IMR-90 (cell line): ENCODE data around the gene HOXC12. TPM values are rescaled to one million over a fixed set of nuclear protein-coding genes. Genes with fewer than 3 reads are reported as not detected.

ENCODE experiments used
- ATAC-seq: fragments of 200-7000 bp; cut with Tn5 transposase; 2 replicates; pipeline ENCODE4 v1.9.1; 2020; ENCODE audit warnings: low read depth, mild to moderate bottlenecking, moderate library complexity
- BruUV-seq: library from RNA; stranded (reverse); fragments of 400-500 nt; replicated peaks from 2 replicates; lab custom pipeline; 2021; lab: Mats Ljungman, UMichigan
- CTCF ChIA-PET: fragments of 300-600 bp; formaldehyde crosslinking; extraction: SDS; loops from one replicate; lab custom pipeline; 2021; ENCODE audit warnings: antibody characterized with exemption; lab: Yijun Ruan, JAX
- POLR2A ChIA-PET: fragments of 300-600 bp; sonication (Branson Sonifier 250); formaldehyde crosslinking; loops from one replicate; lab custom pipeline; 2022; ENCODE audit warnings: antibody characterized with exemption; ENCODE audit not compliant: unreplicated experiment; lab: Charles Lee
- DNase-seq: peaks from one replicate; pipeline ENCODE4 v3.0.0; 2013
- H2AFZ ChIP-seq: replicated peaks from 2 replicates; pipeline ENCODE3; 2013; ENCODE audit warnings: low read length, mild to moderate bottlenecking; ENCODE audit not compliant: poor library complexity
- H2AK5ac ChIP-seq: 2 replicates; pipeline ENCODE4 v1.6.1; 2013; ENCODE audit warnings: low read depth, low read length, inconsistent platforms
- H2AK9ac ChIP-seq: replicated peaks from 2 replicates; pipeline ENCODE3; 2013; ENCODE audit warnings: mild to moderate bottlenecking, low read depth, low read length, moderate library complexity; ENCODE audit not compliant: poor library complexity
- H2BK120ac ChIP-seq: 2 replicates; pipeline ENCODE4 v1.6.1; 2013; ENCODE audit warnings: low read depth, low read length, inconsistent platforms
- H2BK15ac ChIP-seq: 3 replicates; pipeline ENCODE4 v1.6.1; 2013; ENCODE audit warnings: low read depth, low read length, inconsistent platforms
- H2BK20ac ChIP-seq: 2 replicates; pipeline ENCODE4 v1.6.1; 2013; ENCODE audit warnings: low read depth, mild to moderate bottlenecking, inconsistent platforms, low read length, moderate library complexity
- H2BK5ac ChIP-seq: 2 replicates; pipeline ENCODE4 v1.6.1; 2013; ENCODE audit warnings: mild to moderate bottlenecking, low read depth, low read length, inconsistent platforms; ENCODE audit not compliant: poor library complexity, severe bottlenecking
- H3K14ac ChIP-seq: replicated peaks from 2 replicates; pipeline ENCODE4 v1.6.1; 2013; ENCODE audit warnings: low read depth, low read length, inconsistent platforms
- H3K18ac ChIP-seq: 2 replicates; pipeline ENCODE4 v1.6.1; 2013; ENCODE audit warnings: low read depth, low read length, control low read depth
- H3K23ac ChIP-seq: 2 replicates; pipeline ENCODE4 v1.6.1; 2013; ENCODE audit warnings: low read depth, low read length, inconsistent platforms
- H3K27ac ChIP-seq: 2 replicates; pipeline ENCODE4 v1.5.1; 2013; ENCODE audit warnings: mild to moderate bottlenecking, control low read depth, low read length; ENCODE audit not compliant: insufficient read depth
- H3K27me3 ChIP-seq: 2 replicates; pipeline ENCODE4 v1.6.1; 2013; ENCODE audit warnings: low read length; ENCODE audit not compliant: control insufficient read depth, insufficient read depth
- H3K36me3 ChIP-seq: 2 replicates; pipeline ENCODE4 v1.6.1; 2013; ENCODE audit warnings: low read length, mixed read lengths; ENCODE audit not compliant: control insufficient read depth, insufficient read depth
- H3K4ac ChIP-seq: 2 replicates; pipeline ENCODE4 v1.6.1; 2013; ENCODE audit warnings: low read depth, low read length, inconsistent platforms
- H3K4me1 ChIP-seq: 2 replicates; pipeline ENCODE4 v1.6.1; 2013; ENCODE audit warnings: low read length, mixed read lengths; ENCODE audit not compliant: control insufficient read depth, insufficient read depth
- H3K4me2 ChIP-seq: 2 replicates; pipeline ENCODE4 v1.6.1; 2013; ENCODE audit warnings: low read depth, mild to moderate bottlenecking, control low read depth, low read length, moderate library complexity
- H3K4me3 ChIP-seq: 2 replicates; pipeline ENCODE4 v1.5.1; 2013; ENCODE audit warnings: low read depth, mild to moderate bottlenecking, control low read depth, low read length, moderate library complexity; ENCODE audit not compliant: insufficient read depth
- H3K56ac ChIP-seq: 2 replicates; pipeline ENCODE4 v1.6.1; 2013; ENCODE audit warnings: low read length, inconsistent platforms; ENCODE audit not compliant: insufficient read depth; ENCODE audit errors: extremely low read depth
- H3K79me1 ChIP-seq, 2 experiments: 2 replicates each; pipeline ENCODE4 v1.6.1; 2013; ENCODE audit warnings: low read length in 2 of 2, inconsistent platforms in 1 of 2, low read depth in 1 of 2
- H3K9ac ChIP-seq: 2 replicates; pipeline ENCODE4 v1.6.1; 2013; ENCODE audit warnings: low read depth, low read length, control low read depth
- H3K9me1 ChIP-seq: 2 replicates; pipeline ENCODE4 v1.6.1; 2013; ENCODE audit warnings: low read length, inconsistent platforms; ENCODE audit not compliant: insufficient read depth
- H3K9me3 ChIP-seq: 2 replicates; pipeline ENCODE4 v1.6.1; 2013; ENCODE audit warnings: low read length; ENCODE audit not compliant: control insufficient read depth, insufficient read depth
- H4K20me1 ChIP-seq: 2 replicates; pipeline ENCODE4 v1.6.1; 2013; ENCODE audit warnings: low read length, inconsistent platforms; ENCODE audit not compliant: insufficient read depth
- H4K5ac ChIP-seq: 2 replicates; pipeline ENCODE4 v1.6.1; 2013; ENCODE audit warnings: mild to moderate bottlenecking, low read depth, low read length, control low read depth
- H4K8ac ChIP-seq, 2 experiments: 2 replicates each; pipeline ENCODE4 v1.6.1; 2013; ENCODE audit warnings: low read depth in 2 of 2, low read length in 2 of 2, control low read depth in 1 of 2, inconsistent platforms in 1 of 2
- H4K91ac ChIP-seq: 2 replicates; pipeline ENCODE4 v1.6.1; 2013; ENCODE audit warnings: low read depth, low read length, inconsistent platforms; ENCODE audit not compliant: insufficient read depth
- BHLHE40 ChIP-seq: fragments of 150-350 bp; IDR thresholded peaks from 2 replicates; pipeline ENCODE4 v1.6.1; 2016; ENCODE audit warnings: mild to moderate bottlenecking, low read depth, low read length
- FOS ChIP-seq: fragments of 150-350 bp; IDR thresholded peaks from 2 replicates; pipeline ENCODE4 v1.6.1; 2016; ENCODE audit warnings: low read depth, low read length
- MXI1 ChIP-seq: IDR thresholded peaks from 2 replicates; pipeline ENCODE4 v1.6.1; 2012; ENCODE audit warnings: low read depth, mild to moderate bottlenecking, low read length, moderate library complexity, borderline replicate concordance
- WGBS, 2 experiments: methylation state at CpG; one replicate each; pipeline versions ENCODE4 v1.1.5 to v1.1.7; 2013; ENCODE audit warnings: missing lambda C conversion rate in 2 of 2; ENCODE audit not compliant: insufficient read length in 1 of 2; ENCODE audit errors: extremely low coverage in 2 of 2; 5-methylcytosine and 5-hydroxymethylcytosine counted together
- dilution Hi-C: fragments of 300-500 bp; cut with HindIII; formaldehyde crosslinking; loops from one replicate; pipeline ENCODE4 v1.14.3; 2018; ENCODE audit warnings: low sequenced_read_pairs; ENCODE audit not compliant: unreplicated experiment
- in situ Hi-C: fragments of 300-500 bp; cut with MboI; formaldehyde crosslinking; loops from 3 replicates; pipeline ENCODE4 v1.14.3; 2019; ENCODE audit warnings: low sequenced_read_pairs, inconsistent platforms, mixed read lengths
- intact Hi-C: fragments of 100-400 bp; cut with micrococcal nuclease; formaldehyde crosslinking; loops from 2 replicates; pipeline ENCODE4 v1.10.0; 2022
- polyA plus RNA-seq, 3 experiments: library from polyadenylated mRNA; depleted of rRNA; stranded (reverse); fragments of >200 nt; gene quantifications; 2 replicates each; pipeline ENCODE4 v1.2.3, GENCODE V29; 2012; ENCODE audit warnings: low replicate concordance in 1 of 3
- total RNA-seq: library from RNA; depleted of rRNA; stranded (reverse); fragments of >200 nt; gene quantifications from 2 replicates; pipeline ENCODE4 v1.2.3, GENCODE V29; 2012
- TF ChIP-seq, protein P1 (sequence below): conservative IDR thresholded peaks from 2 replicates; pipeline ENCODE4 v1.5.1; 2012; ENCODE audit warnings: mild to moderate bottlenecking, low read depth, low read length, improper control_type of control experiment

The HOXC12 gene
- total and polyA plus RNA-seq, 2 of the 4 experiments (the other 2 are of a cell fraction): not detected

DNA sequence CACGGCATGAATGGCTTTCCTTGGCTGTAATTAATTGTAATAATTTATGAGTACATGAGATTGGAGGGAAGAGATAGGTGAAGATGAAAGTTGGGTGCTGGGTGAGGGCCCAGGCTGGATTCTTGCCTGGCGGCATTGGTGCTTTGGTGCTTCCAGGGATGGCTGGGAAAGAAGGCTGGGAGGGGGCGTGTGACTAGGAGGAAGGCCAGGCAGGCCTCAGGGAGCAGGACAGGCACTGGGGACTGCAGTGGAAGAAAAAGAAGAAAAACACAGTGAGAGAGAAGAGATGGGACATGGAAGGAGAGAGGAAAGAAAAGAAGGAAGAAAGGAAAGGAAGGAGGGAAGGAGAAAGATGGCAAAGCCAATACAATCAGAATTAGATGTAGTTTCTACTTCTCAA, 48.9 kb downstream of the HOXC12 start:
- peaks cover 94% of the 10 kb centered on the region for H3K27me3 ChIP-seq
- H3K4me1 ChIP-seq: no peaks in the 10 kb centered on the region
- H3K9me1 ChIP-seq: no peaks in the 10 kb centered on the region
- intact Hi-C loops: loop anchor here (10.0 kb wide), 1 partner anchor 299 kb away; no protein-coding TSS in a partner anchor
- H2BK15ac ChIP-seq: no peak overlapping the region
- no peak for TF ChIP-seq FOS
- no peak for TF ChIP-seq BHLHE40
- TF ChIP-seq MXI1: no peak
- TF ChIP-seq, protein P1, sequence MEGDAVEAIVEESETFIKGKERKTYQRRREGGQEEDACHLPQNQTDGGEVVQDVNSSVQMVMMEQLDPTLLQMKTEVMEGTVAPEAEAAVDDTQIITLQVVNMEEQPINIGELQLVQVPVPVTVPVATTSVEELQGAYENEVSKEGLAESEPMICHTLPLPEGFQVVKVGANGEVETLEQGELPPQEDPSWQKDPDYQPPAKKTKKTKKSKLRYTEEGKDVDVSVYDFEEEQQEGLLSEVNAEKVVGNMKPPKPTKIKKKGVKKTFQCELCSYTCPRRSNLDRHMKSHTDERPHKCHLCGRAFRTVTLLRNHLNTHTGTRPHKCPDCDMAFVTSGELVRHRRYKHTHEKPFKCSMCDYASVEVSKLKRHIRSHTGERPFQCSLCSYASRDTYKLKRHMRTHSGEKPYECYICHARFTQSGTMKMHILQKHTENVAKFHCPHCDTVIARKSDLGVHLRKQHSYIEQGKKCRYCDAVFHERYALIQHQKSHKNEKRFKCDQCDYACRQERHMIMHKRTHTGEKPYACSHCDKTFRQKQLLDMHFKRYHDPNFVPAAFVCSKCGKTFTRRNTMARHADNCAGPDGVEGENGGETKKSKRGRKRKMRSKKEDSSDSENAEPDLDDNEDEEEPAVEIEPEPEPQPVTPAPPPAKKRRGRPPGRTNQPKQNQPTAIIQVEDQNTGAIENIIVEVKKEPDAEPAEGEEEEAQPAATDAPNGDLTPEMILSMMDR: no peak
- dilution Hi-C loops: no loop called here
- H3K36me3 ChIP-seq: no peaks in the 10 kb centered on the region
- no TSS peak for BruUV-seq
- no peak overlapping the region for H4K8ac ChIP-seq
- POLR2A ChIA-PET: no interaction called here
- in situ Hi-C loops: no loop called here
- no peak overlapping the region for H3K56ac ChIP-seq
- no peak overlapping the region for H3K9ac ChIP-seq
- no peaks in the 10 kb centered on the region for H3K79me1 ChIP-seq
- H2AK9ac ChIP-seq: no peak overlapping the region
- H3K27ac ChIP-seq: no peak overlapping the region
- peaks cover 2% of the 10 kb centered on the region; the same call in 1 of the 2 replicates for H3K9me3 ChIP-seq
- 50% methylated on average over 1 of the region's 3 CpGs; no CpG with 5 or more reads in 1 of the 2 experiments for WGBS, 2 experiments
- ATAC-seq (no peak), DNase-seq (no peak)
- H3K4ac ChIP-seq: no peak overlapping the region
- CTCF ChIA-PET: interaction anchor here (0.9 kb wide), 1 partner anchor 14 kb away, joined by 3 read pairs; no protein-coding TSS in a partner anchor
- H2AK5ac ChIP-seq: no peak overlapping the region
- no peak overlapping the region for H3K4me2 ChIP-seq
- H3K4me3 ChIP-seq: no peak overlapping the region
- H2AFZ ChIP-seq: no peak overlapping the region
- no peak overlapping the region for H4K5ac ChIP-seq
- H4K91ac ChIP-seq: no peak overlapping the region
- no peak overlapping the region for H2BK120ac ChIP-seq
- no peak overlapping the region for H3K23ac ChIP-seq
- no peak overlapping the region for H2BK20ac ChIP-seq
- H2BK5ac ChIP-seq: no peak overlapping the region
- H4K20me1 ChIP-seq: no peaks in the 10 kb centered on the region
- no peak overlapping the region for H3K18ac ChIP-seq
- no peak overlapping the region for H3K14ac ChIP-seq
